Measurements from ENCODE around the gene SMIM41. TPM values are rescaled to one million over a fixed set of nuclear protein-coding genes. Genes with fewer than 3 reads are reported as not detected.

Gene SMIM41
- total RNA-seq, 1 donor from 2014 or later: 1.5 TPM

DNA sequence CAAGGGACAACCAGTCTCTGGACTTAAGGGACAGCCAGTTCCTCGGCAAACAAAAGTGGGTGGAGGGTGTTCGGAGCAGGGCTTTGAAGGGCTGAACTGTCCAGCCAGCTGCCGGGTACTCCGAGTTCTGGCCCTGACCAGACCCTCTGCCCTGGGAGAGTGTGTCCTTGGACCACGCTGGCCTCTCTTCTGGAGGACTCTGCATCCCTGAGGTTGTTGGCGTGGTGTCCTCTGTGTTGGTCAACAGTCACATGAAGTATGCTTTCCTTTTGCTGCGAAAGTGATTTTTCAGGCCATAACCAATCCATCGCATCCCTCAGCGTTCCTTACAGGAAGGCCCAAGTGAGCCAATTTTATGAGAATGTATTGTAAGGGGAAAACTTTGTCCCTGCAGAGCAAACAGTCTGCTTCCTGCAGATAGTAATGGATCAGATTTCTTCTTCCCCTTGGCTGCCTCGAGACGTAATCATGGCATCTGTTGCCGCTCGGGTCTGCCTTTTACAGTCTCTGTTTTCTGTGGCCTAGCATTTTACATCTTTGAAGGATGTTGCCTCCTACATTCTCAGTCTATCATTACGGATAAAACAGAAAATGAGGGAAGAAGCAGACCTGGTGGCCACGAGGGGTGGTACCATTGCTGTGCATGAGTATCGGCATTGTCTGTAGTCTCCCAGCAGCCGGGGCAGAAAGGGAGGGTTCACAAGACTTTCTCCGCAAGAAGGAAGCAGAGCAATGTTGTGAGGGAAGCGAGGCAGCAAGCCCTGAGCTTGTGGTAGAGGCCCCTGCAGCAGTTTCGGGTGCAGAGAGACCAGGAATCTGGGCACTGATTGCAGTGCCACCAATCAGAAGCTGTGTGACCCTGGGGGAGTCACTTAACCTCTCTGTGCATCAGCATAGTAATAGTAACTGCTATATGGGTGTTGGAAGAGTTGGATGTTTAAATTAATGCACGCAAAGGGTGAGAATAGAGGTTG, 47.4 kb downstream of the SMIM41 start:
- intact Hi-C loops (cut with DNase I): no loop called here
- no peak overlapping the region for H3K4me3 ChIP-seq
- TF ChIP-seq, protein P1, sequence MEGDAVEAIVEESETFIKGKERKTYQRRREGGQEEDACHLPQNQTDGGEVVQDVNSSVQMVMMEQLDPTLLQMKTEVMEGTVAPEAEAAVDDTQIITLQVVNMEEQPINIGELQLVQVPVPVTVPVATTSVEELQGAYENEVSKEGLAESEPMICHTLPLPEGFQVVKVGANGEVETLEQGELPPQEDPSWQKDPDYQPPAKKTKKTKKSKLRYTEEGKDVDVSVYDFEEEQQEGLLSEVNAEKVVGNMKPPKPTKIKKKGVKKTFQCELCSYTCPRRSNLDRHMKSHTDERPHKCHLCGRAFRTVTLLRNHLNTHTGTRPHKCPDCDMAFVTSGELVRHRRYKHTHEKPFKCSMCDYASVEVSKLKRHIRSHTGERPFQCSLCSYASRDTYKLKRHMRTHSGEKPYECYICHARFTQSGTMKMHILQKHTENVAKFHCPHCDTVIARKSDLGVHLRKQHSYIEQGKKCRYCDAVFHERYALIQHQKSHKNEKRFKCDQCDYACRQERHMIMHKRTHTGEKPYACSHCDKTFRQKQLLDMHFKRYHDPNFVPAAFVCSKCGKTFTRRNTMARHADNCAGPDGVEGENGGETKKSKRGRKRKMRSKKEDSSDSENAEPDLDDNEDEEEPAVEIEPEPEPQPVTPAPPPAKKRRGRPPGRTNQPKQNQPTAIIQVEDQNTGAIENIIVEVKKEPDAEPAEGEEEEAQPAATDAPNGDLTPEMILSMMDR (IDR thresholded peaks at IDR 0.05): no peak
- TF ChIP-seq POLR2AphosphoS5 (IDR thresholded peaks at IDR 0.05; ENCODE audit: insufficient read depth in 1 of 2, low read depth in 1 of 2) (no peak), POLR2A (IDR thresholded peaks at IDR 0.05) (no peak)
- H3K9me3 ChIP-seq: no peaks in the 10 kb centered on the region
- DNase-seq (ENCODE audit: extremely low spot score in 2 of 2): peak; percentile 74 to 84
- no peaks in the 10 kb centered on the region for H3K27me3 ChIP-seq
- H3K4me1 ChIP-seq: peaks cover 13% of the 10 kb centered on the region
- no peak overlapping the region for H3K27ac ChIP-seq
- H3K36me3 ChIP-seq: no peaks in the 10 kb centered on the region

DNA sequence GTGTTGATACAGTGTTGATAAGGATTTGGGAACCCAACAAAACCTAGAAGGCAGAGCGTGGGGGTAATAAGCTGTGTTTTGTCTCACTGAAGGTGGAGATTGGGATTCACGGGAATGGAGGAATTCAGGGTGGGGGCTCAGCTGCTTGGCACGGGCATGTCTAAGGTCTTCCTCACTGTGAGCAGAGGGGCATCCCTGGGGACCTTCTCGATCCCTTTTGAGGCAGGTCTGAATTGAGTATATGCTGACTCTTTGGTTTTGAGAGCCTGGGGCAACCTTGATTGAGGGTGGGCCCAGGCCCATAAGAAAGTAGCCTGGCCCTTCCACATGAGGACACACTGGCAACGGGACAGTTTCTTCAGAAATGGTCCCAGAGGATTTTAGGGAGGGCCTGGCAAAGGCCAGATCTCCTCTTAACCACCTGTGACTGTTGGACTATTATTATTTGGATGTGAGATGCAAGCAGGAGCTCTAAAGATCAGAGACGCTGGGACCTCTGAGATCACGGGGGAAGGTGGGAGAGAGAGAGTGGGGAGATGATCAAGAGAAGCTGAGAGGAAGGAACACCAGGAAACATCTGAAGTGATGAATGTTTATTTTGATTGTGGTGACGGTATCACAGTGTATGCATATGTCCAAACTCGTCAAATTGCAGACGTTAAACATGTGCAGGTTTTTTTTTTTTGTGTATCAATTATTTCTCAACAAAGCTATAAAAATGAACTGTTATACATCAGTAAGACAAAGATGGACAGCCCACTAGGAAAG, 48.4 kb downstream of the SMIM41 start:
- Histone ChIP-seq H3K4me3 (no peak overlapping the region), H3K9me3 (no peaks in the 10 kb centered on the region), H3K27me3 (no peaks in the 10 kb centered on the region), H3K27ac (no peak overlapping the region), H3K36me3 (no peaks in the 10 kb centered on the region), H3K4me1 (peaks cover 13% of the 10 kb centered on the region)
- TF ChIP-seq POLR2A (IDR thresholded peaks at IDR 0.05) (no peak), POLR2AphosphoS5 (IDR thresholded peaks at IDR 0.05; ENCODE audit: insufficient read depth in 1 of 2, low read depth in 1 of 2) (no peak)
- TF ChIP-seq, protein P1 (IDR thresholded peaks at IDR 0.05): no peak
- DNase-seq (ENCODE audit: extremely low spot score in 2 of 2): peak in 1 of 2 donors; percentile 70
- intact Hi-C loops (cut with DNase I): no loop called here

DNA sequence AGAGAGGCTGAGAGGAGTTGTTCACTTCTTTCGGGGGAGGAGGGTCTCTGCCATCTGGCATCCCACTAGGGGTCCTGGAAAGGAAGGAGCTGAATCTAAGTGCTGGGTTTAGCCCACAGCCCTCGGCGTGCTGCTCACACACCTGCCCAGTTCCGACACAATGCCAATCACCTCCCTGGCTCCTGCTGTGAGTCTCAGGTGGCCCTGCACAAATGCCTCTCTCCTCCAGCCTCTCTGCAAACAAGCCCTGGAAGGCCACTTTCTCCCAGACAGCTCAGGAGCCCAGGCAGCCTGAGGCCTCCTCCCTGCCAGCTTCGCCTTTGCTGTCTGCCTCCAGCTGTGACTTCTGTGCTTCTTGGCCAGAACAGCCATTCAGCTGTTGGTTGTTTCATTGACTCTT, 51.2 kb downstream of the SMIM41 start:
- peak in 1 of 2 donors; percentile 72 for DNase-seq (ENCODE audit: extremely low spot score in 2 of 2)
- H3K27ac ChIP-seq: no peak overlapping the region
- TF ChIP-seq POLR2A (IDR thresholded peaks at IDR 0.05) (no peak), POLR2AphosphoS5 (IDR thresholded peaks at IDR 0.05; ENCODE audit: insufficient read depth in 1 of 2, low read depth in 1 of 2) (no peak)
- TF ChIP-seq, protein P1 (IDR thresholded peaks at IDR 0.05): no peak

DNA sequence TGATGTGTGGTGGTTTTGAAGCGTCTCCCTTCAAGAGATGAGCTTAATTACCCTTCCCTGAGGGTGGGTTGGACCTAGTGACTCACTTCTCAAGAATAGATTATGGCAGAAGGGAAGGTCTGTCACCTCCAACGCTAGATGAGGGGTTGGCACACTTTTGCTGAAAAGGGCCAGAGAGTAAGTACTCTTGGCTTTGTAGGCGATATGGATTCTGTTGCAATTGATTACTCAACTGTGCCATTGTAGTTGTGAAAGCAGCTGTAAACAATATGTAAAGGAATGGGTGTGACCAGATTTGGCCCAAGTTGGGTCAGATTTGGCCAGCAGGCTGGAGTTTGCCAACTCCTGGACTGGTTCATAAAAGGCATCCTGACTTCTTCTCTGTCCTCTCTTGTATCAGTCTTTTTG, 53.3 kb downstream of the SMIM41 start:
- H3K36me3 ChIP-seq: no peaks in the 10 kb centered on the region
- H3K4me1 ChIP-seq: no peaks in the 10 kb centered on the region
- no peaks in the 10 kb centered on the region for H3K9me3 ChIP-seq
- TF ChIP-seq, protein P1 (IDR thresholded peaks at IDR 0.05): no peak
- no peak for TF ChIP-seq POLR2A (IDR thresholded peaks at IDR 0.05)
- TF ChIP-seq POLR2AphosphoS5 (IDR thresholded peaks at IDR 0.05; ENCODE audit: insufficient read depth in 1 of 2, low read depth in 1 of 2): no peak
- DNase-seq (ENCODE audit: extremely low spot score in 2 of 2): no peak
- H3K27ac ChIP-seq: no peak overlapping the region
- H3K4me3 ChIP-seq: no peak overlapping the region
- intact Hi-C loops (cut with DNase I): no loop called here
- H3K27me3 ChIP-seq: no peaks in the 10 kb centered on the region

More for the DNA sequence above, 51.2 kb downstream of the SMIM41 start:
- Histone ChIP-seq H3K36me3 (no peaks in the 10 kb centered on the region), H3K4me1 (peaks cover 11% of the 10 kb centered on the region), H3K4me3 (no peak overlapping the region), H3K9me3 (no peaks in the 10 kb centered on the region), H3K27me3 (no peaks in the 10 kb centered on the region)
- intact Hi-C loops (cut with DNase I): no loop called here
